OCI-LY7 (cell line): Measurements from ENCODE around the gene NRROS.

Experiments used
- CTCF ChIP-seq: fragments of 200-600 bp; sonication (generic); conservative IDR thresholded peaks from 2 replicates; pipeline ENCODE4 v1.5.1; 2014; ENCODE audit warnings: mild to moderate bottlenecking, antibody characterized with exemption, low read length, moderate library complexity, mixed read lengths
- EZH2phosphoT487 ChIP-seq: fragments of 200-600 bp; sonication (generic); IDR thresholded peaks from 2 replicates; pipeline ENCODE4 v1.6.1; 2018; ENCODE audit warnings: low read depth, borderline replicate concordance, mild to moderate bottlenecking, mixed run types, antibody characterized with exemption, low read length, moderate library complexity, mixed read lengths

GRCh38 chr3:196662711-196663571 lies 23.4 kb downstream of the NRROS start:
- TF ChIP-seq CTCF (no peak), EZH2phosphoT487 (no peak)
